CD4-positive, alpha-beta T cell treated with Interleukin-1 beta for 1 hour (primary cell): ENCODE data around the gene SGCD.

Experiments
- DNase-seq, 2 donors: peaks; one replicate each; pipeline ENCODE4 v3.0.0-alpha.2; 2020 to 2022

SGCD gene

GRCh38 chr5:156326718-156327259, at the start of gene SGCD:
Gene SGCD, plus strand, starts transcription at chr5:156327164.
- DNase-seq: no peak

DNA sequence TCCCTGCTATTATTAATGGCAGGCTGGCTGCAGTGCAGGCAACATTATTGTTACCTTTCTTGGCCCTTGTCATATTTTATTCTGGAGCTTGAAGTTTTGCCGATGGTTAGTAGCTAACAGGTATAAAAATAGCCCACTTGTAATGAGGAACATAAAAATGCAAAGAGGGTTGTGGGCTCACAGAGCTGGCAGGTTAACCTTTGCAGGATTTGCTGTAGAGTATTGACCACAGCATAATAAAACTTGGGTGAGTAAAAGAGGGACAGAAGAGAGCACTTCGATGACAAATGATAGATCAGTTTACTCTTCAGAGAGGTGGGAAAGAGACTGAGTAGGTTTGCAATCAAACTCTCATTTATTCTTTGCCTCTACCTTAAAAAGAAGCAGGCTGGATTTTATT, 49.7 kb upstream of the SGCD start:
- no peak for DNase-seq

DNA sequence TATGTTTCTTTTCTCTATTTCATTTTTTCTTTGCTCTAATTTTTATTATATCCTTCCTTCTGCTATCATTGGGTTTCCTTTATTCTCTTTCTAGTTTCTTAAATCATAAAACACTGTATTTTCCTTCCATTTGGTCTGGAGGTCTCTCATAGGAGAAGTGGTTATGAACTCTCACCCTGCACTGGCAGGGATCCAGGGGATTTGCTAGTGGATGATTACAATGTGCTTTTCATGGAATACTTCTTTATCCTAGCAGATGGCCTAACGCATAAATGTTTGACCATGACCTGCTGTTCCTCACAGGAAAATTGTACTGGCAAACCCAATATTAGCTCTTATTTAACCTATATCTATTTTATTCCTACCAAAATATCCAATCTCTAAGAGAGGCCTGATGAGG, 31.5 kb upstream of the SGCD start:
- no peak for DNase-seq

- DNase-seq: no peak
These were observed 16.8 kb upstream of the SGCD start for GRCh38 chr5:156310115-156310514.

- no peak for DNase-seq
These were observed 13.9 kb upstream of the SGCD start for GRCh38 chr5:156312897-156313694.

- no peak for DNase-seq
These were observed 12.5 kb upstream of the SGCD start for GRCh38 chr5:156314416-156314815.

GRCh38 chr5:156322666-156323065, 4.3 kb upstream of the SGCD start:
- no peak for DNase-seq

DNA sequence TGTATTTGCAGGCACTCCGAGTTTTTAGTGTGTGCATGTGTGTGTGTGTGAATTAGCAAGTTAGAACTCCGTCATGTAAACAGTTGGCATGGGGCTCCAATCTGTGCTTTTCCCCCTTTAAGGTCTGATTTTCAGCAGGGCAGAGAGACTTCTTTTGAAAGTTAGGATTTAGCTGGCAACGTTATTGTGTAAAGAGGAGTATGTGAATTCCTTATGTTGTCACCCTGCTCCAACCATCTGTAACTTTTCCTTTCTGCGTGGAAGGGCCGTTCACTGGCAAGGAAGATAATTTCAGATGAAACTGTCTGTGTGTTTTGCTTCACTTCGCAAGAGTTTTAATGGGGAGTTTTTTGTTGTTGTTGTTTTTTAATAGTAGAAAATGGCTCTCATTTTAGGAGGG, 332 bp downstream of the SGCD start:
- no peak for DNase-seq

DNA sequence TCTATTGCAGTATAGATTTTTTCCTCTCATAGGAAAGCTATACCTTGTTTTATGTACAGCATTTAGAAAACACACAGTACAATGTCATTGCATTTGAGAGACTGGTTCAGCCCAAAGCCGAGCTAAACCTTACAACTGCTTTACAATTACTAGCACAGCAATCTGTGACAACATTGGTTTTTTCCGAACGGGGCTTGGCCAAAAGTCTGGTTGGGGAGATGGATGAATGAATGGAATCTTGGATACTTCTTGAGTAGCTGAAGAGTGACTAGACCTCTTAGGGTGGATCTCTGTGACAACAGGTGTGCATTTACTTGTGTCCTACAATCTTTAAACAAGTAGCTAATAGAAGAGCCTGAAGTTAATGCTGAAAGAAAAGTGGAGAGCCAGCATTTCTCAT, 1.2 kb downstream of the SGCD start:
- no peak for DNase-seq

DNA sequence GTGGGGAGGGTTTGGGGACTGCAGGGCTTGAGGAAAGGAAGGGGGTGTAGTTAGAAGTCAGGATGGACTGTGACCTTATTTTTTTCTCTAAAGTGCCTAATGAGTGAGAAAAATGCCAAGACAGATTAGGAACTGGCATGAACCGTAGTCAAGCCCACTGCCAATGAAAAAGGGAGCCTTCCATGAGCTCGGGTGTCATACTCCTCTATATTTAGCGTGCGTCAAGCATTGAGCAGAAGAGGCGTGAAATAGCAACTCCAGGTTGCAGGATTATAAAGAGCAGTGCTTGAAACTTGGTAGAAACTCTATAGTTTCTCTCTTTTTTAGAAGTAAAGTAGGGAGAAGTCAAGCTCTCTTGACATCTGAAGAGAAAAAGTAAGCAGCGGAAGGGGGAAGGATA, 1.8 kb downstream of the SGCD start:
- no peak for DNase-seq

DNA sequence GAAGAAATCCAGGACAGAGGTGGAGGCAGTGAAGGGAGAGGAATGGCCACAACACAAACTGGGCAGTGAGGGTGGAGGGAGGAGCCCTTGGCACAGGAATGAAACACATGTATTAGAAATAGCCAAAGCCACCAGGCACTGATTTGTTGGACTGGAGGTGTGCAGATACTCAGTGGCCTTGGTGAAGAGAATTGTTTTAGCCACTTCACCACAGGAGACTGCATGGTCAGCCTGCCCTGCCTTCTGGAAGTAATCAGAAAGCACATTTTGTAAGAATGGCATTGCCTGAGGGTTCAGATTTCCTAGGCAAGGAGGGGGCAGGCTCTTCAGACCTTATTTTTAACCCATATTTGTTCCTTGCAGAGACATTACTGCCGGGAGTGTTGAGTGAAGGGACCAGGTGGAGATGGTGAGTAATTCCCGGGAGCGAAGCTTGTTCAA, 2.2 kb downstream of the SGCD start:
- no peak for DNase-seq

GRCh38 chr5:156330141-156330870, 3.3 kb downstream of the SGCD start:
- no peak for DNase-seq

DNA sequence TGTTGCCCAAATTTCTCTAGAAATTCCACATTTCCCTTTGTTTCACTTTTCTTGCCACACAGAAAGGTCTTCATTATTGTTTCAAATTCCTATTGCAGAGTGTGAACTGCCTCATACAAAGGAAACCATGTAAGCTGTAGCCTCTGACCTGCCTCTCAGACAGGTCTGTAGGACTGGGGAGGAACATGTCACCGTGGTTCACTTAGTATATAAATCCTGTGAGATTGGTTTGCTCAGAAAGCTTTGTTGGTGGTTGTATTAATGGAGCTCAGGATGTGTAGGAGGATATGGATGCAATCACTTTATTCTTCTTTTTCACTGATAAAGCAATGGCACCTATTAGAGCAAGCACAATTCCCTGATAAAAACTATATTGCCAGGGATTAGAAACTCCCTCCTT, 4.2 kb downstream of the SGCD start:
- no peak for DNase-seq

GRCh38 chr5:156331845-156332244, 4.9 kb downstream of the SGCD start:
- no peak for DNase-seq

- no peak for DNase-seq
These were observed 5.3 kb downstream of the SGCD start for GRCh38 chr5:156332245-156332644.

DNA sequence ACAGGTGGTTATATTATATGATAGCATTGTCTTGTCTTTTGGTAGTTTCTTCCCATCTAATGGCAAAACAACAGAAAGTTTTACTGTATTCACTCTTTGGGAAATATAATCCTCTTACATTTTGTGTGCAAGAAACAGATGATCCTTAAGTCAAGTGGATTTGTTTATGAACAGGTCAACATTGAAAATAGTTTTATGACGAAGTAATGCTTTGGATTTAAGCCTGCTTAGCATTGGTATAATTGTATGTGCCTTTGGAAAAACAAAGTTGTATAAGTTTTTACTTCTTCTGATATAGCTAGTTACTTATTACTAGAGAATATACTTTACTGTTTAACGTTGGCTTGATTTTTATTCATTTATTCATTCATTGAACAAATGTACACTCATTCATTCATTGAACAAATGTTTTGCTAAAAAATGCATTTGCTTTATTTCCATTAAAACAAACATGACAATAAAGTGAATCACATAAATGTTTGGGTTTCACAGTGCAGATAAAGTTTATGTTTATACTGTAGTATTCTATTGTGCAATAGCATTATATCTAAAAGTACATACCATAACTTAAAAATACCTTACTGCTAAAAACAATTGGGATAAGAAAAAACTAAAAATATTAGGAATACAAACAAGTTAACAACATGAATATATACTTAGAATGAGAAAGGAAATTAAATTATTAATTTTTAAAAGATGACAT, 12.3 kb downstream of the SGCD start:
- DNase-seq: no peak

DNA sequence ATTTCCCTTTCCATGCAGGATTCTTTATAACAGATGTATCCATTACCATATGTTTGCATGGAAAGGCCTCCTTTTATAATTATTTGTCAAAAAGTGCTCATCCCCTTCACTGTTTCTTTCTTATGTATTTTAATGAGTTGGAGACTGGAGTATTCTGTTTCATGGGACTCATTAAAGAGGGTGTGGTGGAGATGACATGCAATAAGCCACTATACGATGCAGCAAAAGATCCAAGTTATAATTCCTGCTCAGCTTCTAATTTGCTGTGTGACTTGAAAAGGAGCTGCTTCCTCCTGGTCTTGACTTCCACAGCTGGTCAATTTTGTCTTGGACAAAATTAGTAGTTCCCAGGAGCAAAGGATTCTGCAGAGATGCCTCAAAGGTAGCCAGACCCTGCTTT, 13.9 kb downstream of the SGCD start:
- DNase-seq: no peak

DNA sequence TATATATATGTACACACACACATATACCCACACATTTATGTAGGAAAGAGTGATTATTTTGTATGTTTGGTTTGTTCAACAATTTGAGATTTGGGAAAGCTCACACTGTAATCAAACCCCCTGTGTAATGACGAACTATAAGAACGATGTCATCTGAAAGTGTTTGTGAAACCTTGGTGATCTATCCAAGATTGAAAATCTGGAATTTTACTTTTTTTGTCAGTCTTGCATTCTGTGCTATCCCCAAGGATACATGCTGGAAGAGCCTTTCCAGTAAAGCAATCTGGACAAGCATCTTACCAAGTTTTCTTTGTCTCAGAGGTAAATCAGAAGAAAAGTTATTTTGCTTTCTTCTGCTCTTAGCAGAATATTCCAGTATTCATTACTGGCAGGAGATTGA, 23.3 kb downstream of the SGCD start:
- no peak for DNase-seq

DNA sequence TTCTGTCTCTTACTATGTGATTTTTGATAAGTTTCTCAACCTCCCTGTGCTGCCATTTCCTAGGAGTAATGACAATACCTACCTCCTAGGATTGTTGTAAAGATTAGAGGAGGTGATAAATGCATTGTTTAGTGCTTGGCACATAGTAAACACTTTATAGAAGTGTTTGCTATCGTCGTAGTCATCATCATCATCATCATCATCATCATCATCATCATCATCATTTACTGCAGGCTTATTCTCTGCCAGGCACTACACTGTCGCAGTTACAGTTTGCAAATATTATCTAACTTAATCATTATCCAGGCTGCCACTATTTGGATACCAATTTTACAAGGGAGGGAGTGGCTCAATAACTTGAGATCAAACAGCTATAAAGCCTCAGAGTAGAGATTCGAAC, 24.5 kb downstream of the SGCD start:
- DNase-seq: no peak

- DNase-seq: no peak
These were observed 27.6 kb downstream of the SGCD start for GRCh38 chr5:156354571-156354970.

- no peak for DNase-seq
These were observed 29.3 kb downstream of the SGCD start for GRCh38 chr5:156356238-156356637.

DNA sequence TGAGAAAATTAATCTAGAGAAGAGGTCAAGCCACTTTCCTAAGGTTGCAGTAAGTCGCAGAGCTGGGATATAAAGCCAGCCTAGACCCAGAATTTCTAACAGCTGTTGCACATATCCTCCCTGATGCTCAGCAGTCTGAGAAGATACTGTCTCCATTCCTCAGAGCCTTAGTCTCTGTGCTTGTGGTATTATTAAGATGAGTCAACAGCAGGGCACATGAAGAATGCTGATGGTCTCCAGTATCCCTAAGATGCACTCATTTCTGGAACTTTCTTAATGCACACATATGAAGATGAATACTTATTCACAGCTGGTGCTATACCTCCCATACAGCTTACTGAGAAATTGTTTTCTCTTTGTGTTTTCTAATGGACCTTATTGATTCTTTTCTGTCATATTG, 32.5 kb downstream of the SGCD start:
- DNase-seq: no peak

DNA sequence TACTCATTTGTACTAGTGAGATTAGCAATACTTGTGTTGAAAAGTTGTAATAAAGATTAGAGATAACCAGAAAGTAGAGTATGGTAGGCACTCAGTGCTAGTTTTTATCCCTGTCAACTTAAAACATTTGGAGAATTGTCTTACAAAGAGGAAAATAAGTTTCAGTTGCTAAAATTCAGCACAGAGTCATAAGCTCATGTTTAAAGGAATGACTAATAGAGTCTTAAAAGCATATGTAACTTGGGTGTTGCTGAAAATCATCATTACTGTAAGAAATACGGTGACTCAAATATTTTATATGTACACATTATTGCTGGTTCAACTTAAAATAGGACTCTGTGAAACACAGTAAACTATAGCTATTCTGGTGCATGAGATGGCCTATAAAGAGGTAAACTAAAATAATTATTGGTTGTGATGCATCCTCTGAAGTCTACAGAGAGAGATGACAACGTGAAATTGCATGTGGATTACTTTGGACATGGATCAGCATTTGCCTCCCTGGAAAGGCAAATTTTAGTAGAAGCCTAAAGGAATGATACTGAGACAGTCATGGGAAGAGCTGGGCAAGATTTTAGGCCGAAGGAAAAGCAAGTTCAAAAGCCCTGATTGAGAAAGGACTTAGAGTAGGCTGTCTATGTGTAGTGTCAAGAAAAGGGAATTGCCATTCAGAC, 34.6 kb downstream of the SGCD start:
- DNase-seq: no peak
